GM19372 (cell line): ENCODE results near the gene ULK2.

ENCODE experiments used
- ATAC-seq: cut with Tn5 transposase; IDR thresholded peaks from one replicate; pipeline ENCODE4 v1.9.1; 2021; ENCODE audit warnings: mild to moderate bottlenecking, low read depth, moderate library complexity; ENCODE audit not compliant: unreplicated experiment

Gene ULK2

GRCh38 chr17:19750020-19750572 is 117.6 kb downstream of the ULK2 start:
- ATAC-seq: no peak

GRCh38 chr17:19748807-19749193 is 118.9 kb downstream of the ULK2 start:
- ATAC-seq: no peak

- no peak for ATAC-seq
Observed at GRCh38 chr17:19747829-19748806, 119.6 kb downstream of the ULK2 start, which contains the start of gene ALDH3A1. Gene ALDH3A1 (minus strand): TSS chr17:19748298. CDS start chr17:19745129, 3,169 bp downstream.

- no peak for ATAC-seq
Observed at GRCh38 chr17:19747159-19747719, 120.5 kb downstream of the ULK2 start.

- ATAC-seq: no peak
Observed at GRCh38 chr17:19746517-19746916, 121.2 kb downstream of the ULK2 start.

- ATAC-seq: no peak
Observed at GRCh38 chr17:19744922-19745757, 122.6 kb downstream of the ULK2 start.

GRCh38 chr17:19744492-19744891 is 123.2 kb downstream of the ULK2 start:
- ATAC-seq: no peak

GRCh38 chr17:19743101-19744100 is 124.3 kb downstream of the ULK2 start:
- no peak for ATAC-seq

GRCh38 chr17:19742495-19742894 is 125.2 kb downstream of the ULK2 start:
- no peak for ATAC-seq

- ATAC-seq: no peak
Observed at GRCh38 chr17:19741832-19742457, 125.8 kb downstream of the ULK2 start.

GRCh38 chr17:19740933-19741332 is 126.8 kb downstream of the ULK2 start:
- no peak for ATAC-seq

GRCh38 chr17:19739241-19740201 is 128.2 kb downstream of the ULK2 start:
- no peak for ATAC-seq

- no peak for ATAC-seq
Observed at GRCh38 chr17:19738757-19739156, 129.0 kb downstream of the ULK2 start.

- no peak for ATAC-seq
Observed at GRCh38 chr17:19738073-19738449, 129.7 kb downstream of the ULK2 start.

- no peak for ATAC-seq
Observed at GRCh38 chr17:19737305-19738072, 130.2 kb downstream of the ULK2 start.

- no peak for ATAC-seq
Observed at GRCh38 chr17:19736071-19736470, 131.7 kb downstream of the ULK2 start.

- ATAC-seq: no peak
Observed at GRCh38 chr17:19733953-19734526, 133.7 kb downstream of the ULK2 start.
